Transverse colon (tissue), 4 donors: Measurements from ENCODE around the gene PRCP. TPM values are rescaled to one million over a fixed set of nuclear protein-coding genes. Genes with fewer than 3 reads are reported as not detected.

Source experiments
- DNase-seq: peaks from one replicate; pipeline ENCODE4 v3.0.0-alpha.2; 2019
- H3K27ac ChIP-seq, 4 donors: fragments of 200-600 bp; sonication (generic); 2 replicates each; pipeline ENCODE4 v1.5.1; 2016 to 2018; ENCODE audit warnings: inconsistent platforms in 4 of 4
- H3K27me3 ChIP-seq: fragments of 200-600 bp; sonication (generic); 2 replicates; pipeline ENCODE4 v1.5.1; 2017; ENCODE audit warnings: inconsistent platforms
- H3K36me3 ChIP-seq, 4 donors: fragments of 200-600 bp; sonication (generic); 2 replicates each; pipeline ENCODE4 v1.5.1; 2017 to 2019; ENCODE audit warnings: inconsistent platforms in 4 of 4
- H3K4me1 ChIP-seq, 4 donors: fragments of 200-600 bp; sonication (generic); 2 replicates each; pipeline ENCODE4 v1.5.1; 2017 to 2020; ENCODE audit warnings: inconsistent platforms in 4 of 4
- H3K4me3 ChIP-seq, 4 donors: fragments of 200-600 bp; sonication (generic); 1 replicate in 1 of 4; 2 replicates in 3 of 4; pipeline versions ENCODE4 v1.5.1 to v1.6.1; 2017 to 2019; ENCODE audit warnings: inconsistent platforms in 4 of 4
- H3K9me3 ChIP-seq, 2 donors: fragments of 200-600 bp; sonication (generic); 2 replicates each; pipeline ENCODE4 v1.5.1; 2017 to 2019; ENCODE audit warnings: inconsistent platforms in 2 of 2
- EP300 ChIP-seq: sonication (generic); formaldehyde crosslinking; IDR thresholded peaks from one replicate; pipeline ENCODE4 v1.6.1; 2017; ENCODE audit warnings: antibody characterized with exemption, low read depth
- POLR2A ChIP-seq: fragments of 450-650 bp; IDR thresholded peaks from one replicate; pipeline ENCODE4 v1.6.1; 2016; ENCODE audit warnings: antibody characterized with exemption, mild to moderate bottlenecking, moderate library complexity
- POLR2AphosphoS5 ChIP-seq, 3 donors: sonication (generic); formaldehyde crosslinking; IDR thresholded peaks; one replicate each; pipeline ENCODE4 v1.6.1; 2016; ENCODE audit warnings: antibody characterized with exemption in 3 of 3
- WGBS, 2 donors: methylation state at CpG; one replicate each; pipeline ENCODE4 v1.1.5; 2018; ENCODE audit warnings: low coverage in 1 of 2; 5-methylcytosine and 5-hydroxymethylcytosine counted together
- in situ Hi-C, 4 donors: fragments of 200-750 bp; cut with MboI; loops; one replicate each; pipeline versions ENCODE4 v1.15.0 to v1.15.1; 2017; ENCODE audit warnings: low sequenced_read_pairs in 3 of 4, low pct_ligation_motif_present in 1 of 4, low pct_unique_long_range_greater_than_20kb in 1 of 4
- intact Hi-C: fragments of 100-400 bp; cut with DNase I; formaldehyde crosslinking; loops from one replicate; pipeline ENCODE4 v1.15.1; 2023; ENCODE audit warnings: low total_unique reads
- total RNA-seq, 4 donors: library from RNA; depleted of rRNA; stranded (reverse); fragments of >200 nt; gene quantifications; one replicate each; pipeline ENCODE4 v1.1.0, GENCODE V29; 2016
- TF ChIP-seq, protein P1 (sequence below), 5 experiments: fragments of 200-600 bp in 3 of 5; fragments of 450-650 bp in 2 of 5; sonication (generic) in 3 of 5; IDR thresholded peaks; 1 replicate in 2 of 5; 2 replicates in 3 of 5; pipeline ENCODE4 v1.5.1; 2016 to 2017; ENCODE audit warnings: antibody characterized with exemption in 5 of 5, inconsistent platforms in 3 of 5, mild to moderate bottlenecking in 2 of 5, moderate library complexity in 1 of 5

The PRCP gene
- total RNA-seq, 4 donors from 2014 or later, result 20.9 to 34.8 (median 29.9) TPM

- in situ Hi-C loops (no loop called here), intact Hi-C loops (no loop called here)
- Histone ChIP-seq H3K4me1 (no peaks in the 10 kb centered on the region), H3K36me3 (no peaks in the 10 kb centered on the region), H3K27ac (no peak overlapping the region), H3K27me3 (no peaks in the 10 kb centered on the region), H3K4me3 (no peak overlapping the region), H3K9me3 (no peaks in the 10 kb centered on the region)
- no peak for DNase-seq
- WGBS, 2 donors, result 40 to 41% methylated on average over 2 to 5 of the region's 5 CpGs
- TF ChIP-seq, protein P1, sequence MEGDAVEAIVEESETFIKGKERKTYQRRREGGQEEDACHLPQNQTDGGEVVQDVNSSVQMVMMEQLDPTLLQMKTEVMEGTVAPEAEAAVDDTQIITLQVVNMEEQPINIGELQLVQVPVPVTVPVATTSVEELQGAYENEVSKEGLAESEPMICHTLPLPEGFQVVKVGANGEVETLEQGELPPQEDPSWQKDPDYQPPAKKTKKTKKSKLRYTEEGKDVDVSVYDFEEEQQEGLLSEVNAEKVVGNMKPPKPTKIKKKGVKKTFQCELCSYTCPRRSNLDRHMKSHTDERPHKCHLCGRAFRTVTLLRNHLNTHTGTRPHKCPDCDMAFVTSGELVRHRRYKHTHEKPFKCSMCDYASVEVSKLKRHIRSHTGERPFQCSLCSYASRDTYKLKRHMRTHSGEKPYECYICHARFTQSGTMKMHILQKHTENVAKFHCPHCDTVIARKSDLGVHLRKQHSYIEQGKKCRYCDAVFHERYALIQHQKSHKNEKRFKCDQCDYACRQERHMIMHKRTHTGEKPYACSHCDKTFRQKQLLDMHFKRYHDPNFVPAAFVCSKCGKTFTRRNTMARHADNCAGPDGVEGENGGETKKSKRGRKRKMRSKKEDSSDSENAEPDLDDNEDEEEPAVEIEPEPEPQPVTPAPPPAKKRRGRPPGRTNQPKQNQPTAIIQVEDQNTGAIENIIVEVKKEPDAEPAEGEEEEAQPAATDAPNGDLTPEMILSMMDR (IDR thresholded peaks at IDR 0.05), result no peak
- TF ChIP-seq POLR2AphosphoS5 (IDR thresholded peaks at IDR 0.05) (no peak), POLR2A (no peak), EP300 (no peak)
These were observed 109.3 kb downstream of the PRCP start for GRCh38 chr11:82790723-82791484.

GRCh38 chr11:82787981-82788380 lies 112.2 kb downstream of the PRCP start:
- WGBS, 2 donors, result 82 to 88% methylated on average over 3 to 4 of the region's 4 CpGs
- no peaks in the 10 kb centered on the region for H3K4me1 ChIP-seq
- in situ Hi-C loops, result no loop called here

GRCh38 chr11:82786836-82787235 lies 113.4 kb downstream of the PRCP start:
- no peaks in the 10 kb centered on the region for H3K36me3 ChIP-seq
- H3K4me1 ChIP-seq, result no peaks in the 10 kb centered on the region
- WGBS, 2 donors, result 76 to 100% methylated on average over 2 to 3 of the region's 3 CpGs
- no peak for DNase-seq
- no peaks in the 10 kb centered on the region for H3K9me3 ChIP-seq
- intact Hi-C loops, result no loop called here
- H3K4me3 ChIP-seq, result no peak overlapping the region
- TF ChIP-seq, protein P1 (IDR thresholded peaks at IDR 0.05), result no peak
- no peak for TF ChIP-seq EP300
- TF ChIP-seq POLR2A, result no peak
- TF ChIP-seq POLR2AphosphoS5 (IDR thresholded peaks at IDR 0.05), result no peak
- in situ Hi-C loops, result no loop called here
- no peaks in the 10 kb centered on the region for H3K27me3 ChIP-seq
- H3K27ac ChIP-seq, result no peak overlapping the region

More at GRCh38 chr11:82787981-82788380, 112.2 kb downstream of the PRCP start:
- TF ChIP-seq POLR2A (no peak), POLR2AphosphoS5 (IDR thresholded peaks at IDR 0.05) (no peak), EP300 (no peak)
- TF ChIP-seq, protein P1 (IDR thresholded peaks at IDR 0.05), result no peak
- no peak for DNase-seq
- H3K9me3 ChIP-seq, result no peaks in the 10 kb centered on the region
- no peaks in the 10 kb centered on the region for H3K36me3 ChIP-seq
- no peaks in the 10 kb centered on the region for H3K27me3 ChIP-seq
- H3K27ac ChIP-seq, result no peak overlapping the region
- no peak overlapping the region for H3K4me3 ChIP-seq
- intact Hi-C loops, result no loop called here

DNA sequence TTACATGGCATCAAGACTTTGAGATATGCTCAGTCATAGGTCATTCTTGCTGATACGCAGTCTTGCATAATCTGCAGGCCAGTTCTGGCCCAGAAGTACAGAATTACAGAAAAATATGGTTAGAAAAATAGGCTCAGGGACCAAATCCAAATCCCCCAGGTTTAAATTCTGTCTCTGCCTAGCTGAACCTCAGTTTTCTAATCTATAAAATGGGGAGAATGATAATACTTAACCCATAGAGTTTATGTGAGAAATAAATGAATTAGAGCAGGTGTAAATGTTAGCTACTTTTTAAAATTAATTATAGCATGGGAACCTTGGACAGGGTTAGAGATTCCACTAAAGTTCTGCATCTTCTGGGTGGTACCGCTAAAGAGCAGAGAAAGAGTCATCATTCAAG lies 114.2 kb downstream of the PRCP start:
- no peak overlapping the region for H3K27ac ChIP-seq
- WGBS, 2 donors, result 90 to 94% methylated on average over 2 of the region's 2 CpGs
- in situ Hi-C loops, result no loop called here
- no peaks in the 10 kb centered on the region for H3K36me3 ChIP-seq
- intact Hi-C loops, result no loop called here
- H3K27me3 ChIP-seq, result no peaks in the 10 kb centered on the region
- H3K4me3 ChIP-seq, result no peak overlapping the region
- TF ChIP-seq EP300 (no peak), POLR2A (no peak), POLR2AphosphoS5 (IDR thresholded peaks at IDR 0.05) (no peak)
- H3K4me1 ChIP-seq, result no peaks in the 10 kb centered on the region
- no peaks in the 10 kb centered on the region for H3K9me3 ChIP-seq
- DNase-seq, result no peak
